Bone marrow (tissue), 2 donors: Measurements from ENCODE around the gene DNAJB5.

Experiments
- DNase-seq, 2 donors: peaks; one replicate each; lab custom pipeline; 2025; lab: John Stamatoyannopoulos, UW

The DNAJB5 gene

GRCh38 chr9:34984049-34984448, 5.5 kb upstream of the DNAJB5 start:
- DNase-seq = no peak

GRCh38 chr9:34985311-34985899, 4.1 kb upstream of the DNAJB5 start:
- DNase-seq = peak in 1 of 2 donors; percentile 31

- DNase-seq = peak in 1 of 2 donors; percentile 50
Measured at GRCh38 chr9:34986540-34987047, 3.0 kb upstream of the DNAJB5 start.

GRCh38 chr9:34987160-34987901, 2.2 kb upstream of the DNAJB5 start:
- no peak for DNase-seq

GRCh38 chr9:34988218-34989002, 1.1 kb upstream of the DNAJB5 start:
- peak in 1 of 2 donors; percentile 27 for DNase-seq

GRCh38 chr9:34989946-34990635, 546 bp downstream of the DNAJB5 start:
- DNase-seq = no peak

- DNase-seq = no peak
Measured at GRCh38 chr9:34990908-34991606, 1.5 kb downstream of the DNAJB5 start.

GRCh38 chr9:34991607-34992375, 2.2 kb downstream of the DNAJB5 start:
- DNase-seq = no peak

- DNase-seq = peak; percentile 25 to 34
Measured at GRCh38 chr9:34992376-34992951, 2.9 kb downstream of the DNAJB5 start.

GRCh38 chr9:34993502-34994259, 4.1 kb downstream of the DNAJB5 start:
- no peak for DNase-seq

GRCh38 chr9:34994260-34994899, 4.8 kb downstream of the DNAJB5 start:
- DNase-seq = no peak

- no peak for DNase-seq
Measured at GRCh38 chr9:34994900-34995669, 5.5 kb downstream of the DNAJB5 start.

GRCh38 chr9:34995670-34996060, 6.1 kb downstream of the DNAJB5 start:
- DNase-seq = no peak

GRCh38 chr9:34996181-34996904, 6.8 kb downstream of the DNAJB5 start:
- no peak for DNase-seq

GRCh38 chr9:34996905-34997279, 7.3 kb downstream of the DNAJB5 start:
- DNase-seq = no peak

GRCh38 chr9:34997379-34997781, 7.8 kb downstream of the DNAJB5 start:
- no peak for DNase-seq

GRCh38 chr9:34998266-34998665, 8.7 kb downstream of the DNAJB5 start:
- no peak for DNase-seq

GRCh38 chr9:34999576-34999975, 10.0 kb downstream of the DNAJB5 start:
- no peak for DNase-seq
